Measurements from ENCODE around the gene GRM1.

- TF ChIP-seq POLR2A (IDR thresholded peaks at IDR 0.05) (no peak), CTCF (IDR thresholded peaks at IDR 0.05) (no peak)
Observed at GRCh38 chr6:146183831-146184230, 155.0 kb downstream of the GRM1 start.
